Measurements from ENCODE around the gene ZNF827.

ZNF827 gene

GRCh38 chr4:145815626-145816025 lies 123.0 kb downstream of the ZNF827 start:
- Histone ChIP-seq H3K36me3 (peaks cover 22% of the 10 kb centered on the region), H3K4me3 (ENCODE audit: low read depth, low read length) (no peak overlapping the region), H3K27ac (no peak overlapping the region), H3K27me3 (ENCODE audit: insufficient read depth, low read depth, severe bottlenecking) (no peaks in the 10 kb centered on the region), H3K9me3 (ENCODE audit: severe bottlenecking) (no peaks in the 10 kb centered on the region)
- TF ChIP-seq CTCF (IDR thresholded peaks at IDR 0.05; ENCODE audit: low read depth, low read length), result no peak
- no peak for DNase-seq

- Histone ChIP-seq H3K27me3 (ENCODE audit: insufficient read depth, low read depth, severe bottlenecking) (no peaks in the 10 kb centered on the region), H3K4me3 (ENCODE audit: low read depth, low read length) (no peak overlapping the region), H3K27ac (no peak overlapping the region), H3K9me3 (ENCODE audit: severe bottlenecking) (no peaks in the 10 kb centered on the region), H3K36me3 (peaks cover 25% of the 10 kb centered on the region)
- DNase-seq, result no peak
- no peak for TF ChIP-seq CTCF (IDR thresholded peaks at IDR 0.05; ENCODE audit: low read depth, low read length)
Observed at GRCh38 chr4:145815027-145815612, 123.5 kb downstream of the ZNF827 start.

DNA sequence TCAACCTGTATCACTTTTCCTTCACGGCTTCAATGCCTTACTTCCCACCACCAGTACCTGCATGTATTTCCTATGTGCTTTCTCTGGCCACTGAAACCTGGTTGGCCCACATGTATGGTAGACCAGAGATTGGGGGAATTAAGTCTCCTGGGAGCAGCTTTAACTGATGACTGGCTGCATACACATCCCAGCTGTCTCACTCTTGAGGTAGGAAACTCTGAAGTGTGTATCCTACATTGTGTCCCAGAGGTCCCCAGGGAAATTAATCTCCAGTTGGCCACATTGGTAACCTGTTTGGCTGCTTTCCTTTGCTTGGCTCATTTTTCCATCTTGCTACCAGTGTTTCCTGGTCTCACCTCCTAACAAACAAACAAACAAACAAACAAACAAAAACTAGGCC lies 124.4 kb downstream of the ZNF827 start:
- no peak overlapping the region for H3K27ac ChIP-seq
- peaks cover 25% of the 10 kb centered on the region for H3K36me3 ChIP-seq
- H3K9me3 ChIP-seq (ENCODE audit: severe bottlenecking), result no peaks in the 10 kb centered on the region
- H3K4me3 ChIP-seq (ENCODE audit: low read depth, low read length), result no peak overlapping the region
- DNase-seq, result no peak
- TF ChIP-seq CTCF (IDR thresholded peaks at IDR 0.05; ENCODE audit: low read depth, low read length), result no peak
- no peaks in the 10 kb centered on the region for H3K27me3 ChIP-seq (ENCODE audit: insufficient read depth, low read depth, severe bottlenecking)

GRCh38 chr4:145812919-145813318 lies 125.7 kb downstream of the ZNF827 start:
- no peaks in the 10 kb centered on the region for H3K27me3 ChIP-seq (ENCODE audit: insufficient read depth, low read depth, severe bottlenecking)
- H3K36me3 ChIP-seq, result peaks cover 25% of the 10 kb centered on the region
- no peaks in the 10 kb centered on the region for H3K9me3 ChIP-seq (ENCODE audit: severe bottlenecking)
- DNase-seq, result no peak
- no peak overlapping the region for H3K27ac ChIP-seq
- no peak for TF ChIP-seq CTCF (IDR thresholded peaks at IDR 0.05; ENCODE audit: low read depth, low read length)
- no peak overlapping the region for H3K4me3 ChIP-seq (ENCODE audit: low read depth, low read length)

DNA sequence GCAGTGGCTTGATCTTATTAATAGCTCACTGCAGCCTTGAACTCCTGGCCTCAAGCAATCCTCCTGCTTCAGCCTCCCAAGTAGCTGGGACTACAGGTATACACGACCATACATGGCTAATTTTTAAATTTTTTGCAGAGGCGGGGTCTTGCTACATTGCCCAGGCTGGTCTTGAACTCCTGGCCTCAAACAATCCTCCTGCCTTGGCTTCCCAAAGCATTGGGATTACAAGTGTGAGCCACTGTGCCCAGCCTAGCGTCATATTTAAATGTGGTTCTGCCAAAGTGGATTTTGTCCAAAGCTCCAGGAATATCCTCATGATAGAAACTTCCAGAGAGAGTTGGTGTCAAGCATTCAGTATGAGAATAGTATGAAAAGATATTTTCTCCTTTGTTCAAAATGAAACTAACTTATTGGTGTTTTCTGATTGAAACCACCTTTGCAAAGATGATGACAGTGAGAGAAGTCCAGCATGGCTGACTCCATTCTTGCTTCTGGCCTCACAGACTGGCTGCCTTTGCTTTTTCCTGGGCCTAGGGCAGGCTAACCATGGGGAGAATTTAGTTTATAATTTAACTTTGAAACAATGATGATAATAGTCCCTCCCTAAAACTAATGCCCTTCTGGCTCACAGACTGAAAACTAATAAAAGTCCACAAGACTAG lies 129.6 kb downstream of the ZNF827 start:
- DNase-seq, result no peak
- Histone ChIP-seq H3K9me3 (ENCODE audit: severe bottlenecking) (no peaks in the 10 kb centered on the region), H3K36me3 (peaks cover 21% of the 10 kb centered on the region)

More for the DNA sequence above, 129.6 kb downstream of the ZNF827 start:
- Histone ChIP-seq H3K27ac (no peak overlapping the region), H3K27me3 (ENCODE audit: insufficient read depth, low read depth, severe bottlenecking) (no peaks in the 10 kb centered on the region), H3K4me3 (ENCODE audit: low read depth, low read length) (no peak overlapping the region)
- TF ChIP-seq CTCF (IDR thresholded peaks at IDR 0.05; ENCODE audit: low read depth, low read length), result no peak

All from WERI-Rb-1 (cell line).